ELR (cell line): ENCODE results near the gene MRNIP.
A peak's percentile ranks its signal among the peaks of the same experiment; 100 is the strongest.

Experiments used
- DNase-seq: peaks from one replicate; pipeline ENCODE4 v3.0.0-alpha.2; 2015; ENCODE audit warnings: low read depth

The MRNIP gene

GRCh38 chr5:179803651-179804554 lies 54.7 kb downstream of the MRNIP start:
- peak; percentile 63 for DNase-seq

- no peak for DNase-seq
Measured at GRCh38 chr5:179802950-179803562, 55.6 kb downstream of the MRNIP start.

GRCh38 chr5:179802207-179802883 lies 56.3 kb downstream of the MRNIP start:
- peak; percentile 14 for DNase-seq

GRCh38 chr5:179801304-179802206 lies 57.1 kb downstream of the MRNIP start:
- peak; percentile 21 for DNase-seq

- no peak for DNase-seq
Measured at GRCh38 chr5:179800696-179801201, 57.9 kb downstream of the MRNIP start.

- no peak for DNase-seq
Measured at GRCh38 chr5:179800071-179800695, 58.4 kb downstream of the MRNIP start.

- DNase-seq = no peak
Measured at GRCh38 chr5:179799644-179799973, 59.0 kb downstream of the MRNIP start.

GRCh38 chr5:179798771-179799643 lies 59.6 kb downstream of the MRNIP start:
- no peak for DNase-seq

- DNase-seq = no peak
Measured at GRCh38 chr5:179798144-179798770, 60.4 kb downstream of the MRNIP start.

- DNase-seq = no peak
Measured at GRCh38 chr5:179797741-179798140, 60.9 kb downstream of the MRNIP start.

GRCh38 chr5:179796877-179797608 lies 61.6 kb downstream of the MRNIP start:
- no peak for DNase-seq

- DNase-seq = peak; percentile 86
Measured at GRCh38 chr5:179795863-179796833, 62.5 kb downstream of the MRNIP start.

- peak; percentile 14 for DNase-seq
Measured at GRCh38 chr5:179795049-179795862, 63.4 kb downstream of the MRNIP start.

GRCh38 chr5:179794575-179794974 lies 64.0 kb downstream of the MRNIP start:
- DNase-seq = no peak

- no peak for DNase-seq
Measured at GRCh38 chr5:179794171-179794570, 64.4 kb downstream of the MRNIP start.

GRCh38 chr5:179793468-179794139 lies 65.0 kb downstream of the MRNIP start, which contains the start of gene LTC4S:
TSS of gene LTC4S (plus strand) at chr5:179793986. CDS start at chr5:179794081, 95 bp downstream.
- DNase-seq = no peak
